K562 (cell line): ENCODE measurements around the gene SART3. TPM values are rescaled to one million over a fixed set of nuclear protein-coding genes. Genes with fewer than 3 reads are reported as not detected.

Experiments
- ADNP ChIP-seq: fragments of 200-800 bp; sonication (Bioruptor generic); IDR thresholded peaks from 2 replicates; pipeline ENCODE4 v1.6.1; 2016; ENCODE audit warnings: missing genetic modification characterization, missing compliant biosample characterization
- BCOR ChIP-seq: fragments of 450-650 bp; IDR thresholded peaks from 2 replicates; pipeline ENCODE4 v1.6.1; 2016
- CBX1 ChIP-seq: sonication (generic); IDR thresholded peaks from 2 replicates; pipeline ENCODE4 v1.6.1; 2016; ENCODE audit warnings: antibody characterized with exemption, low read depth, mild to moderate bottlenecking
- DDX20 ChIP-seq: fragments of 450-650 bp; IDR thresholded peaks from 2 replicates; pipeline ENCODE4 v1.6.1; 2016; ENCODE audit warnings: missing genetic modification characterization, low read depth, mild to moderate bottlenecking, missing compliant biosample characterization, moderate library complexity
- EHMT2 ChIP-seq: fragments of 450-650 bp; IDR thresholded peaks from 2 replicates; pipeline ENCODE4 v1.6.1; 2018; ENCODE audit warnings: antibody characterized with exemption
- FOSL1 ChIP-seq: fragments of 200-800 bp; sonication (Bioruptor generic); conservative IDR thresholded peaks from 2 replicates; pipeline ENCODE4 v1.6.1; 2016; ENCODE audit warnings: missing genetic modification characterization, missing compliant biosample characterization
- IRF2 ChIP-seq: sonication (generic); formaldehyde crosslinking; IDR thresholded peaks from 2 replicates; pipeline ENCODE4 v1.8.1; 2022; ENCODE audit warnings: mild to moderate bottlenecking, missing genetic modification reagents
- KLF13 ChIP-seq: fragments of 450-650 bp; IDR thresholded peaks from 2 replicates; pipeline ENCODE4 v1.6.1; 2016; ENCODE audit warnings: missing genetic modification characterization, low read depth, mild to moderate bottlenecking, missing compliant biosample characterization, moderate library complexity, borderline replicate concordance
- TSC22D4 ChIP-seq: fragments of 450-650 bp; IDR thresholded peaks from 2 replicates; pipeline ENCODE4 v1.6.1; 2016; ENCODE audit warnings: missing genetic modification characterization, missing biosample characterization, control low read depth
- polyA plus RNA-seq, 8 experiments: library from polyadenylated mRNA; depleted of rRNA in 4 of 8; stranded (reverse) in 5 of 8; unstranded in 3 of 8; fragments of >200 nt; fragmentation: Nextera tagmentation in 2 of 8; fragmentation: Illumina TruSeq in 1 of 8; extraction: Ambion mirVana in 2 of 8; extraction: Trizol in 1 of 8; gene quantifications; 2 replicates each; pipeline versions ENCODE4 v1.2.1 to v1.2.3, GENCODE V29; 2011 to 2014; ENCODE audit warnings: inconsistent platforms in 1 of 8, missing spikeins in 1 of 8
- total RNA-seq, 7 experiments: library from RNA; depleted of rRNA in 6 of 7; stranded (reverse); fragments of >200 nt in 6 of 7; fragmentation: Illumina TruSeq in 2 of 7; extraction: Trizol in 2 of 7; gene quantifications; 2 replicates each; pipeline versions ENCODE4 v1.2.1 to v1.2.3, GENCODE V29; 2011 to 2021; ENCODE audit warnings: low replicate concordance in 1 of 7
- TF ChIP-seq, protein P1 (sequence below), 2 experiments: fragments of 450-650 bp in 1 of 2; sonication (generic) in 1 of 2; formaldehyde crosslinking in 1 of 2; IDR thresholded peaks; 2 replicates each; pipeline versions ENCODE4 v1.7.1 to v1.9.0; 2016 to 2022; ENCODE audit warnings: inconsistent platforms in 1 of 2, mild to moderate bottlenecking in 1 of 2, missing genetic modification reagents in 1 of 2

Gene SART3
- total and polyA plus RNA-seq, 9 of the 15 experiments (the other 6 are each of a cell fraction or from before 2014, with no cell fraction given), result 8.9 to 167 (median 56.7) TPM

DNA sequence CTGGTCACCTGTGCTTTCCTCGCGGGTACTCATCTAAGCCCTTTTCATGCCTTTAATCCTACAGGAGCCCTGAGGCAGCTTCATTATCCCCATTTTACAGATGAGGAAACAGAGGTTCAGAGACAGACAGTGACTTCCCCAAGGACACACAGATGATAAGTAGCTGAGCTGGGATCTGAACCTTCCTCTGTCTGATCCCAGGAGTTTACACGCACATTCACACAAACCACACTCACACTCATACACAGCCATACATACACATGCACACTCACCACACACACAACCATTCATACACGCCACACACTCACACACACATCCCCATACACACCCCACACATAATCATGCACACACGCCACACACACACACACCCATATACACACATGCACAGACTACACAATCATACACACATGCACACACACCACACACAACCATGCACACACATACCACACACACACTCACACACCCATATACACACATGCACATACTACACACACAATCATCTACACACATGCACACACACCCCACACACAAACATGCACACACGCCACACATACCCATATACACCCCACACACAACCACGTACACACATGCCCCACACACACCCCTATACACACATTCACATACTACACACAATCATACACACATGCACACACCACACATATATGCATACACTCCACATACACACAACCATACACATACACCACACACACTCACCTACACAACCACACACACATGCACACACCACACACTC, 34.2 kb upstream of the SART3 start (continued):
- no peak for TF ChIP-seq FOSL1 (tag)
- peak; percentile 84 for TF ChIP-seq ADNP (tag)
- peak; percentile 32; the same call in 1 of the 2 replicates for TF ChIP-seq CBX1
- TF ChIP-seq IRF2 (CRISPR knock-in tag), result 0 out of 2 replicates have a peak, but pooled peaks have one; percentile 56
- TF ChIP-seq, protein P1, sequence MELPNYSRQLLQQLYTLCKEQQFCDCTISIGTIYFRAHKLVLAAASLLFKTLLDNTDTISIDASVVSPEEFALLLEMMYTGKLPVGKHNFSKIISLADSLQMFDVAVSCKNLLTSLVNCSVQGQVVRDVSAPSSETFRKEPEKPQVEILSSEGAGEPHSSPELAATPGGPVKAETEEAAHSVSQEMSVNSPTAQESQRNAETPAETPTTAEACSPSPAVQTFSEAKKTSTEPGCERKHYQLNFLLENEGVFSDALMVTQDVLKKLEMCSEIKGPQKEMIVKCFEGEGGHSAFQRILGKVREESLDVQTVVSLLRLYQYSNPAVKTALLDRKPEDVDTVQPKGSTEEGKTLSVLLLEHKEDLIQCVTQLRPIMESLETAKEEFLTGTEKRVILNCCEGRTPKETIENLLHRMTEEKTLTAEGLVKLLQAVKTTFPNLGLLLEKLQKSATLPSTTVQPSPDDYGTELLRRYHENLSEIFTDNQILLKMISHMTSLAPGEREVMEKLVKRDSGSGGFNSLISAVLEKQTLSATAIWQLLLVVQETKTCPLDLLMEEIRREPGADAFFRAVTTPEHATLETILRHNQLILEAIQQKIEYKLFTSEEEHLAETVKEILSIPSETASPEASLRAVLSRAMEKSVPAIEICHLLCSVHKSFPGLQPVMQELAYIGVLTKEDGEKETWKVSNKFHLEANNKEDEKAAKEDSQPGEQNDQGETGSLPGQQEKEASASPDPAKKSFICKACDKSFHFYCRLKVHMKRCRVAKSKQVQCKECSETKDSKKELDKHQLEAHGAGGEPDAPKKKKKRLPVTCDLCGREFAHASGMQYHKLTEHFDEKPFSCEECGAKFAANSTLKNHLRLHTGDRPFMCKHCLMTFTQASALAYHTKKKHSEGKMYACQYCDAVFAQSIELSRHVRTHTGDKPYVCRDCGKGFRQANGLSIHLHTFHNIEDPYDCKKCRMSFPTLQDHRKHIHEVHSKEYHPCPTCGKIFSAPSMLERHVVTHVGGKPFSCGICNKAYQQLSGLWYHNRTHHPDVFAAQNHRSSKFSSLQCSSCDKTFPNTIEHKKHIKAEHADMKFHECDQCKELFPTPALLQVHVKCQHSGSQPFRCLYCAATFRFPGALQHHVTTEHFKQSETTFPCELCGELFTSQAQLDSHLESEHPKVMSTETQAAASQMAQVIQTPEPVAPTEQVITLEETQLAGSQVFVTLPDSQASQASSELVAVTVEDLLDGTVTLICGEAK (IDR thresholded peaks at IDR 0.05), result no peak
- TF ChIP-seq, protein P1 (CRISPR knock-in tag; IDR thresholded peaks at IDR 0.05), result no peak
- TF ChIP-seq TSC22D4 (tag), result 0 out of 2 replicates have a peak, but pooled peaks have one; percentile 38
- TF ChIP-seq EHMT2, result 0 out of 2 replicates have a peak, but pooled peaks have one; percentile 16
- TF ChIP-seq KLF13 (tag), result no peak
- peak; percentile 90 for TF ChIP-seq BCOR
- no peak for TF ChIP-seq DDX20
